ENCODE data around the gene PRDM16. TPM values are rescaled to one million over a fixed set of nuclear protein-coding genes. Genes with fewer than 3 reads are reported as not detected.

PRDM16 gene
- total and polyA plus RNA-seq, 2 of the 4 experiments (the other 2 are of a cell fraction): 0.02 TPM; not detected in 1

GRCh38 chr1:3405491-3405890 is 336.5 kb downstream of the PRDM16 start:
- in situ Hi-C loops (cut with MboI; ENCODE audit: low sequenced_read_pairs): no loop called here
- dilution Hi-C loops (cut with HindIII; ENCODE audit: low sequenced_read_pairs, unreplicated experiment): no loop called here
- CTCF ChIA-PET: no interaction called here

More at GRCh38 chr1:3405491-3405890, 336.5 kb downstream of the PRDM16 start:
- WGBS, 2 experiments (ENCODE audit: extremely low coverage in 2 of 2, insufficient read length in 1 of 2): 85% methylated on average over 21 of the region's 30 CpGs; no CpG with 5 or more reads in 1 of the 2 experiments
- no peak overlapping the region for H2BK5ac ChIP-seq (ENCODE audit: low read depth, low read length, poor library complexity, severe bottlenecking)
- H4K20me1 ChIP-seq (ENCODE audit: insufficient read depth, low read length): no peaks in the 10 kb centered on the region
- no peak overlapping the region for H2AFZ ChIP-seq (replicated peaks; ENCODE audit: low read length, poor library complexity)
- no peak overlapping the region for H3K4me3 ChIP-seq (ENCODE audit: insufficient read depth, low read depth, low read length)
- H3K56ac ChIP-seq (ENCODE audit: extremely low read depth, insufficient read depth, low read length): no peak overlapping the region
- no peak overlapping the region for H3K9ac ChIP-seq (ENCODE audit: low read depth, low read length)
- H3K36me3 ChIP-seq (ENCODE audit: control insufficient read depth, insufficient read depth, low read length): no peaks in the 10 kb centered on the region
- no peak overlapping the region for H3K14ac ChIP-seq (replicated peaks; ENCODE audit: low read depth, low read length)
- H4K5ac ChIP-seq (ENCODE audit: low read depth, low read length): no peak overlapping the region
- no peaks in the 10 kb centered on the region for H3K79me1 ChIP-seq (ENCODE audit: low read depth in 1 of 2, low read length in 2 of 2)
- no peak for TF ChIP-seq ELK1 (IDR thresholded peaks at IDR 0.05; ENCODE audit: borderline replicate concordance, low read depth, low read length)
- no peak for TF ChIP-seq CHD1 (IDR thresholded peaks at IDR 0.05; ENCODE audit: low read depth, low read length)
- TF ChIP-seq CEBPB (IDR thresholded peaks at IDR 0.05; ENCODE audit: low read depth, low read length): no peak
- no peak for TF ChIP-seq MXI1 (IDR thresholded peaks at IDR 0.05; ENCODE audit: borderline replicate concordance, low read depth, low read length)
- no peak for TF ChIP-seq MAZ (IDR thresholded peaks at IDR 0.05; ENCODE audit: borderline replicate concordance, low read depth, low read length)
- no peak for TF ChIP-seq MAFK (IDR thresholded peaks at IDR 0.05; ENCODE audit: low read depth, low read length)
- TF ChIP-seq RCOR1 (IDR thresholded peaks at IDR 0.05; ENCODE audit: insufficient replicate concordance, low read length): no peak
- TF ChIP-seq RFX5 (IDR thresholded peaks at IDR 0.05; ENCODE audit: low read depth, low read length): no peak
- TF ChIP-seq USF2 (IDR thresholded peaks at IDR 0.05; ENCODE audit: low read depth, low read length): no peak
- no peak for TF ChIP-seq NFE2L2 (IDR thresholded peaks at IDR 0.05; ENCODE audit: low read depth, low read length)
- TF ChIP-seq SMC3 (IDR thresholded peaks at IDR 0.05; ENCODE audit: low read depth, low read length): no peak
- intact Hi-C loops (cut with micrococcal nuclease): no loop called here
- H3K27me3 ChIP-seq (ENCODE audit: control insufficient read depth, insufficient read depth, low read length): peaks cover 2% of the 10 kb centered on the region; the same call in 1 of the 2 replicates
- no peak overlapping the region for H2BK15ac ChIP-seq (ENCODE audit: low read depth, low read length)
- H3K4me2 ChIP-seq (ENCODE audit: low read depth, low read length): no peak overlapping the region
- DNase-seq: no peak
- H2AK5ac ChIP-seq (ENCODE audit: low read depth, low read length): no peak overlapping the region
- H4K91ac ChIP-seq (ENCODE audit: insufficient read depth, low read depth, low read length): no peak overlapping the region
- H3K9me3 ChIP-seq (ENCODE audit: control insufficient read depth, insufficient read depth, low read length): peaks cover 3% of the 10 kb centered on the region; the same call in 1 of the 2 replicates
- no peak overlapping the region for H2BK20ac ChIP-seq (ENCODE audit: low read depth, low read length)
- no peak overlapping the region for H2AK9ac ChIP-seq (replicated peaks; ENCODE audit: low read depth, low read length, poor library complexity)
- H3K9me1 ChIP-seq (ENCODE audit: insufficient read depth, low read length): no peaks in the 10 kb centered on the region
- H3K4me1 ChIP-seq (ENCODE audit: control insufficient read depth, insufficient read depth, low read length): peaks cover 2% of the 10 kb centered on the region; the same call in 1 of the 2 replicates
- no peak overlapping the region for H2BK120ac ChIP-seq (ENCODE audit: low read depth, low read length)
- no TSS peak for BruUV-seq (replicated peaks)
- ATAC-seq (ENCODE audit: low read depth): no peak
- H3K4ac ChIP-seq (ENCODE audit: low read depth, low read length): no peak overlapping the region
- POLR2A ChIA-PET (ENCODE audit: unreplicated experiment): no interaction called here
- no peak overlapping the region for H3K18ac ChIP-seq (ENCODE audit: low read depth, low read length)
- H4K8ac ChIP-seq (ENCODE audit: low read depth in 2 of 2, low read length in 2 of 2): no peak overlapping the region
- H3K27ac ChIP-seq (ENCODE audit: insufficient read depth, low read length): no peak overlapping the region
- H3K23ac ChIP-seq (ENCODE audit: low read depth, low read length): no peak overlapping the region
